Measurements from ENCODE around the gene UBE2G1.

DNA sequence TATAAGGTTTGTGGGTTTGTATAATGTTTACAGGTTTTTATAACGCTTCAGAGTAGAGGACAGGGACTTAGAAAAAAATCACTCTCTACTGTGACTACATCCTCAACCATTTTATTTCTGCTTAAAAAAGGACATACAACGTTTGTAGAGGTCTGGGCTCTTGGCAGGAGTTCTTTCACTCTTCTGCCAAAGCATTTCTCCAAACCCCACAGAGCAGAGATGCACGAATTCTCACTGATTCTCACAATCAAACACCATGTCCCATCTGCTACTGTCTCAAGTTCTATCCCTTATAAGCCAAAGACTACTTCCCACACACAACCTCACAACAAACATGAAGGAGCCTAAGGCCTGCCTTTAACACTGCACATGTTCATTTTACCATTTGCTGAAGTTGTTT lies 95.7 kb downstream of the UBE2G1 start:
- TF ChIP-seq CTCF (conservative IDR thresholded peaks at IDR 0.05) (no peak), ZFX (IDR thresholded peaks at IDR 0.05) (no peak)

Data from C4-2B (cell line).